Measurements from ENCODE around the gene UPK1A. TPM values are rescaled to one million over a fixed set of nuclear protein-coding genes. Genes with fewer than 3 reads are reported as not detected.

Gene UPK1A
- total and polyA plus RNA-seq, 2 donors (not counting 1 experiment from before 2014, with no cell fraction given): 0.16 TPM; not detected in 1

DNA sequence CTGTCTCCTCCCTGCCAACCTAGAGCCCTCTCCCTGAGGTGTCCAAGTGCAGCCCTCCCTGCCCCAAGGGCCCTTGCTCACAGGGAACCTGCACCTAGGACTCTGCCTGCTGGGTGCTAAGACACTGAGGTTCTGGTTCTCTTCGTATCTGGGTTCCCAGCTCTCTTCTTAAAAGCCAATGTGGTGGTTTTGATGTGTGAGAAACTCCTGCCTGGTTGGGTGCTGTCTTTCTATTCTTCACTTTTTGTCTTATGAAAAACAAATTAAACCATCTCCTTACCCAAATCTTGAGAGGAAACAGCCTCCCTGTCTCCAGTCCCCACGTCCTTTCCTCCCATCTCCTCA lies 47.2 kb downstream of the UPK1A start:
- intact Hi-C loops (cut with micrococcal nuclease): loop anchor here (10.0 kb wide), 2 partner anchors 191 to 369 kb away; partner anchors contain the start of genes FFAR1, HCST, NFKBID and TYROBP
- TF ChIP-seq EZH2 (IDR thresholded peaks at IDR 0.05; ENCODE audit: borderline replicate concordance, insufficient read depth, low read depth, low read length, poor library complexity, severe bottlenecking): no peak
- TF ChIP-seq, protein P1, sequence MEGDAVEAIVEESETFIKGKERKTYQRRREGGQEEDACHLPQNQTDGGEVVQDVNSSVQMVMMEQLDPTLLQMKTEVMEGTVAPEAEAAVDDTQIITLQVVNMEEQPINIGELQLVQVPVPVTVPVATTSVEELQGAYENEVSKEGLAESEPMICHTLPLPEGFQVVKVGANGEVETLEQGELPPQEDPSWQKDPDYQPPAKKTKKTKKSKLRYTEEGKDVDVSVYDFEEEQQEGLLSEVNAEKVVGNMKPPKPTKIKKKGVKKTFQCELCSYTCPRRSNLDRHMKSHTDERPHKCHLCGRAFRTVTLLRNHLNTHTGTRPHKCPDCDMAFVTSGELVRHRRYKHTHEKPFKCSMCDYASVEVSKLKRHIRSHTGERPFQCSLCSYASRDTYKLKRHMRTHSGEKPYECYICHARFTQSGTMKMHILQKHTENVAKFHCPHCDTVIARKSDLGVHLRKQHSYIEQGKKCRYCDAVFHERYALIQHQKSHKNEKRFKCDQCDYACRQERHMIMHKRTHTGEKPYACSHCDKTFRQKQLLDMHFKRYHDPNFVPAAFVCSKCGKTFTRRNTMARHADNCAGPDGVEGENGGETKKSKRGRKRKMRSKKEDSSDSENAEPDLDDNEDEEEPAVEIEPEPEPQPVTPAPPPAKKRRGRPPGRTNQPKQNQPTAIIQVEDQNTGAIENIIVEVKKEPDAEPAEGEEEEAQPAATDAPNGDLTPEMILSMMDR (IDR thresholded peaks at IDR 0.05): no peak
- H3K9ac ChIP-seq (ENCODE audit: low read length): peak overlapping the region; percentile 58
- peaks cover 25% of the 10 kb centered on the region for H3K79me2 ChIP-seq (ENCODE audit: control insufficient read depth, insufficient read depth, low read length)
- no peaks in the 10 kb centered on the region for H3K36me3 ChIP-seq (replicated peaks in 1 of 2; ENCODE audit: control extremely low read depth in 1 of 2, control insufficient read depth in 1 of 2, extremely low read depth in 1 of 2, insufficient read depth in 2 of 2, low read length in 1 of 2)
- H3K27me3 ChIP-seq (replicated peaks in 1 of 4; ENCODE audit: control extremely low read depth in 1 of 4, control insufficient read depth in 3 of 4, insufficient read depth in 4 of 4, low read length in 3 of 4): no peaks in the 10 kb centered on the region
- WGBS (ENCODE audit: insufficient coverage): 70% methylated on average over 1 of the region's 2 CpGs
- H4K20me1 ChIP-seq (ENCODE audit: control insufficient read depth, insufficient read depth, low read length, poor library complexity, severe bottlenecking): peaks cover 3% of the 10 kb centered on the region
- H3K9me3 ChIP-seq (ENCODE audit: control extremely low read depth in 1 of 3, control insufficient read depth in 2 of 3, insufficient read depth in 1 of 3, low read length in 2 of 3): no peaks in the 10 kb centered on the region
- no peak overlapping the region for H2AFZ ChIP-seq (ENCODE audit: insufficient read depth, low read depth, low read length, poor library complexity, severe bottlenecking)
- no peak for ATAC-seq (ENCODE audit: low read depth)
- H3K4me2 ChIP-seq (replicated peaks; ENCODE audit: low read depth, low read length, poor library complexity, severe bottlenecking): peak overlapping the region; percentile 94
- Mint-ChIP-seq H3K27me3 (no peaks in the 10 kb centered on the region), H3K27ac (peak overlapping the region; percentile 99), H3K9me3 (ENCODE audit: insufficient read depth) (no peaks in the 10 kb centered on the region), H3K4me1 (peaks cover 64% of the 10 kb centered on the region), H3K4me3 (peak overlapping the region; percentile 98)
- H3K4me3 ChIP-seq (ENCODE audit: control extremely low read depth in 1 of 5, extremely low read depth in 1 of 5, insufficient read depth in 1 of 5, low read depth in 2 of 5, low read length in 4 of 5): peak overlapping the region in 4 of 5 experiments; percentile 39 to 76 (median 51)
- no peak for DNase-seq
- H3K4me1 ChIP-seq (ENCODE audit: control insufficient read depth in 2 of 2, insufficient read depth in 2 of 2, low read length in 2 of 2): peaks cover 33 to 76% of the 10 kb centered on the region in 2 donors
- POLR2A ChIA-PET: interaction anchor here (1.4 to 4.6 kb wide), 3 partner anchors 11 to 29 kb away, joined by 4 to 53 read pairs (median 6); partner anchors contain the start of gene IGFLR1
- CTCF ChIA-PET: interaction anchor here (2.6 to 6.5 kb wide), 4 partner anchors 11 to 21 kb away, joined by 8 to 123 read pairs (median 28); no protein-coding TSS in a partner anchor
- H3K27ac ChIP-seq (ENCODE audit: low read length in 2 of 2): peak overlapping the region; percentile 85

- H3K27me3 Mint-ChIP-seq: no peaks in the 10 kb centered on the region
- TF ChIP-seq EZH2 (IDR thresholded peaks at IDR 0.05; ENCODE audit: borderline replicate concordance, insufficient read depth, low read depth, low read length, poor library complexity, severe bottlenecking): no peak
- TF ChIP-seq, protein P1 (IDR thresholded peaks at IDR 0.05): no peak
- Histone ChIP-seq H3K27ac (ENCODE audit: low read length in 2 of 2) (peak overlapping the region; percentile 85), H4K20me1 (ENCODE audit: control insufficient read depth, insufficient read depth, low read length, poor library complexity, severe bottlenecking) (peaks cover 9% of the 10 kb centered on the region), H3K4me3 (ENCODE audit: control extremely low read depth in 1 of 5, extremely low read depth in 1 of 5, insufficient read depth in 1 of 5, low read depth in 2 of 5, low read length in 4 of 5) (peak overlapping the region in 4 of 5 experiments; percentile 39 to 76 (median 51)), H2AFZ (ENCODE audit: insufficient read depth, low read depth, low read length, poor library complexity, severe bottlenecking) (no peak overlapping the region), H3K27me3 (replicated peaks in 1 of 4; ENCODE audit: control extremely low read depth in 1 of 4, control insufficient read depth in 3 of 4, insufficient read depth in 4 of 4, low read length in 3 of 4) (no peaks in the 10 kb centered on the region), H3K9ac (ENCODE audit: low read length) (peak overlapping the region; percentile 58), H3K79me2 (ENCODE audit: control insufficient read depth, insufficient read depth, low read length) (peaks cover 30% of the 10 kb centered on the region), H3K4me2 (replicated peaks; ENCODE audit: low read depth, low read length, poor library complexity, severe bottlenecking) (peak overlapping the region; percentile 94), H3K4me1 (ENCODE audit: control insufficient read depth in 2 of 2, insufficient read depth in 2 of 2, low read length in 2 of 2) (peaks cover 37 to 82% of the 10 kb centered on the region in 2 donors), H3K36me3 (replicated peaks in 1 of 2; ENCODE audit: control extremely low read depth in 1 of 2, control insufficient read depth in 1 of 2, extremely low read depth in 1 of 2, insufficient read depth in 2 of 2, low read length in 1 of 2) (no peaks in the 10 kb centered on the region), H3K9me3 (ENCODE audit: control extremely low read depth in 1 of 3, control insufficient read depth in 2 of 3, insufficient read depth in 1 of 3, low read length in 2 of 3) (no peaks in the 10 kb centered on the region)
- H3K9me3 Mint-ChIP-seq (ENCODE audit: insufficient read depth): no peaks in the 10 kb centered on the region
- peak overlapping the region; percentile 99 for H3K27ac Mint-ChIP-seq
- 85% methylated on average over 12 of the region's 12 CpGs for WGBS (ENCODE audit: insufficient coverage)
- H3K4me3 Mint-ChIP-seq: peak overlapping the region; percentile 98
- CTCF ChIA-PET: interaction anchor here (2.7 to 6.5 kb wide), 3 partner anchors 11 to 21 kb away, joined by 15 to 123 read pairs (median 40); no protein-coding TSS in a partner anchor
- H3K4me1 Mint-ChIP-seq: peaks cover 68% of the 10 kb centered on the region
- POLR2A ChIA-PET: interaction anchor here (1.5 to 4.6 kb wide), 2 partner anchors 12 to 17 kb away, joined by 6 to 53 read pairs; no protein-coding TSS in a partner anchor
- ATAC-seq (ENCODE audit: low read depth): no peak
- peak; percentile 52 for DNase-seq
- intact Hi-C loops (cut with micrococcal nuclease): loop anchor here (10.0 kb wide), 2 partner anchors 191 to 369 kb away; partner anchors contain the start of genes FFAR1, HCST, NFKBID and TYROBP
Measured at GRCh38 chr19:35713904-35714495, 47.7 kb downstream of the UPK1A start.

Data from B cell (primary cell).